Lung (tissue), 12 donors: Measurements from ENCODE around the gene PHF12. TPM values are rescaled to one million over a fixed set of nuclear protein-coding genes. Genes with fewer than 3 reads are reported as not detected.

Experiments used
- ATAC-seq: fragments of 200-7000 bp; cut with Tn5 transposase; one replicate; pipeline ENCODE4 v1.9.1; 2020; ENCODE audit warnings: moderate number of reproducible peaks; ENCODE audit not compliant: insufficient read depth, low FRiP score
- DNase-seq, 3 donors: peaks; one replicate each; pipeline ENCODE4 v3.0.0-alpha.2; 2013 to 2017
- H3K27ac ChIP-seq, 2 donors: one replicate each; pipeline ENCODE4 v1.5.1; 2013; ENCODE audit warnings: mild to moderate bottlenecking in 2 of 2, moderate library complexity in 2 of 2, control low read depth in 1 of 2, inconsistent platforms in 1 of 2, low read depth in 1 of 2, low read length in 1 of 2
- H3K27me3 ChIP-seq, 3 donors: one replicate each; pipeline ENCODE4 v1.5.1; 2013; ENCODE audit warnings: low read length in 2 of 3; ENCODE audit not compliant: control insufficient read depth in 3 of 3, insufficient read depth in 3 of 3
- H3K36me3 ChIP-seq, 4 donors: one replicate each; pipeline ENCODE4 v1.5.1; 2013; ENCODE audit warnings: low read length in 4 of 4, mild to moderate bottlenecking in 1 of 4, moderate library complexity in 1 of 4; ENCODE audit not compliant: control insufficient read depth in 4 of 4, insufficient read depth in 4 of 4
- H3K4me1 ChIP-seq, 5 donors: one replicate each; pipeline ENCODE4 v1.5.1; 2013; ENCODE audit warnings: low read length in 5 of 5, mild to moderate bottlenecking in 2 of 5, moderate library complexity in 1 of 5; ENCODE audit not compliant: control insufficient read depth in 5 of 5, insufficient read depth in 5 of 5
- H3K4me3 ChIP-seq: one replicate; pipeline ENCODE4 v1.5.1; 2013; ENCODE audit warnings: mild to moderate bottlenecking, control low read depth, moderate library complexity
- H3K9ac ChIP-seq, 2 donors: one replicate each; pipeline ENCODE4 v1.5.1; 2013; ENCODE audit warnings: low read length in 2 of 2, control low read depth in 1 of 2; ENCODE audit not compliant: insufficient read depth in 1 of 2
- H3K9me3 ChIP-seq, 4 donors: one replicate each; pipeline ENCODE4 v1.5.1; 2013; ENCODE audit warnings: low read length in 3 of 4, mild to moderate bottlenecking in 1 of 4, moderate library complexity in 1 of 4; ENCODE audit not compliant: control insufficient read depth in 4 of 4, insufficient read depth in 3 of 4
- WGBS, 2 donors: extraction: QIAGEN DNeasy Blood & Tissue Kit; methylation state at CpG; one replicate each; pipeline ENCODE4 v1.1.7; 2013; 5-methylcytosine and 5-hydroxymethylcytosine counted together
- polyA plus RNA-seq, 2 donors: library from polyadenylated mRNA; stranded (reverse); fragments of 200-250 nt; gene quantifications; one replicate each; pipeline ENCODE4 v1.2.1, GENCODE V29; 2013
- total RNA-seq, 2 donors: library from RNA; depleted of rRNA in 1 of 2; stranded (reverse); fragments of >200 nt in 1 of 2; gene quantifications; one replicate each; pipeline ENCODE4 v1.2.1, GENCODE V29; 2014 to 2021
- TF ChIP-seq, protein P1 (sequence below): IDR thresholded peaks from 2 replicates; pipeline ENCODE4 v1.5.1; 2012; ENCODE audit warnings: mild to moderate bottlenecking; ENCODE audit errors: control extremely low read depth, extremely low read depth
- donor health status: control.
- donor health status: control.
- donor health status: Bipolar disorder and iron deficiency.
- donor health status: healthy.
- donor health status: DM: yes; HTN: yes; CAD: no.

Gene PHF12
- total and polyA plus RNA-seq, 4 donors, result 12.6 to 59.1 (median 37.3) TPM

GRCh38 chr17:28882154-28882895 is 69.0 kb downstream of the PHF12 start:
- H3K27ac ChIP-seq, result no peak overlapping the region
- ATAC-seq (no peak), DNase-seq (no peak)
- H3K4me3 ChIP-seq, result no peak overlapping the region
- H3K9ac ChIP-seq, result no peak overlapping the region
- WGBS, 2 donors, result 94 to 96% methylated on average over 18 of the region's 18 CpGs
- H3K9me3 ChIP-seq, result no peaks in the 10 kb centered on the region
- H3K36me3 ChIP-seq, result peaks cover 2 to 78% (median 34%) of the 10 kb centered on the region in 4 donors
- H3K27me3 ChIP-seq, result no peaks in the 10 kb centered on the region
- TF ChIP-seq, protein P1, sequence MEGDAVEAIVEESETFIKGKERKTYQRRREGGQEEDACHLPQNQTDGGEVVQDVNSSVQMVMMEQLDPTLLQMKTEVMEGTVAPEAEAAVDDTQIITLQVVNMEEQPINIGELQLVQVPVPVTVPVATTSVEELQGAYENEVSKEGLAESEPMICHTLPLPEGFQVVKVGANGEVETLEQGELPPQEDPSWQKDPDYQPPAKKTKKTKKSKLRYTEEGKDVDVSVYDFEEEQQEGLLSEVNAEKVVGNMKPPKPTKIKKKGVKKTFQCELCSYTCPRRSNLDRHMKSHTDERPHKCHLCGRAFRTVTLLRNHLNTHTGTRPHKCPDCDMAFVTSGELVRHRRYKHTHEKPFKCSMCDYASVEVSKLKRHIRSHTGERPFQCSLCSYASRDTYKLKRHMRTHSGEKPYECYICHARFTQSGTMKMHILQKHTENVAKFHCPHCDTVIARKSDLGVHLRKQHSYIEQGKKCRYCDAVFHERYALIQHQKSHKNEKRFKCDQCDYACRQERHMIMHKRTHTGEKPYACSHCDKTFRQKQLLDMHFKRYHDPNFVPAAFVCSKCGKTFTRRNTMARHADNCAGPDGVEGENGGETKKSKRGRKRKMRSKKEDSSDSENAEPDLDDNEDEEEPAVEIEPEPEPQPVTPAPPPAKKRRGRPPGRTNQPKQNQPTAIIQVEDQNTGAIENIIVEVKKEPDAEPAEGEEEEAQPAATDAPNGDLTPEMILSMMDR, result no peak
- H3K4me1 ChIP-seq, result no peaks in the 10 kb centered on the region

DNA sequence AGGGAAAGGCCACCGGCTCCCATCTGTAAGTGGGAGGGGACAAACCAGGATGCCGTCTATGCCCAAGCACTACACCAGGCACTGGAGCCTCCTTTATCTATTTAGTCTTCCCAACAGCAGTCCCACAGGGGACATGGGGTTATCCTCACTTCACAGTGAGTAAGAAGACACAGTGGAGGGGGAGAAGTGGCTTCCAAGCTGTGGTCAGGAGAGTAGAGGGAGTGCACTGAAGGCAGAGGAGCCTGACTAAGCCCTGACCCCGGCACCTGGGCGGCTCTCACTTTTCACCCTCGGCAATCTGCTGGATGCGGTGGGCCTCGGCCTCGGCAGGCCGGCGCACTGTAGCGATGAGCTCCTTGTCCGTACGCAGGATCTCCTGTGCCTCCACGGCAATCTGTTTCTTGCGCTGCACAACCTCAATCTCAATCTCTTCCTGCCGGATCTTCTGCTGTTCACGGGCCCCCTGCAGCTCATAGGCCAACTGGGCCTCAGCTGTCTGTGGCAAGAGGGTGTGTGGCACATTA is 69.7 kb downstream of the PHF12 start:
- H3K27me3 ChIP-seq, result no peaks in the 10 kb centered on the region
- H3K9me3 ChIP-seq, result no peaks in the 10 kb centered on the region
- H3K27ac ChIP-seq, result no peak overlapping the region
- H3K4me3 ChIP-seq, result no peak overlapping the region
- WGBS, 2 donors, result 96 to 98% methylated on average over 17 of the region's 17 CpGs
- peaks cover 2 to 73% (median 34%) of the 10 kb centered on the region in 4 donors for H3K36me3 ChIP-seq
- TF ChIP-seq, protein P1, result no peak
- no peak overlapping the region for H3K9ac ChIP-seq
- H3K4me1 ChIP-seq, result no peaks in the 10 kb centered on the region
- DNase-seq (no peak), ATAC-seq (no peak)

DNA sequence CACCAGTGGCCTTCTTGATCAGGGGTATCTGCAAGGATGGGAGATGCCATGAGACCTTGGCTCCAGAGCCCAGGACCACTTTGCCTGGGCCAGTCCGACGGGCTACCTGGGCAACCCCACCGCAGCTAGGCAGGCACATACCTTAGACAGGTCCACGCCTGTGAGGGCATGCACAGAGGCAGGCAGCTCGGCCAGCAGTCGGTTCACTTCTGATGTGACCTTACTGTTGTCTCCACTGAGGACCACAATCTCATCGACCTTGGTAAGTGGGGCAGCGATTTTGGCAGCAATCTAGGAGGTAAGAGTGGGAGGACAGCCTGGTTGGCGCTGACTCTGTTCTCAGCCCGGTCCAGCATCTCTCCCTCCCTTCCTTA is 70.8 kb downstream of the PHF12 start:
- no peak for ATAC-seq
- Histone ChIP-seq H3K27ac (no peak overlapping the region), H3K36me3 (peaks cover 2 to 65% (median 34%) of the 10 kb centered on the region in 4 donors), H3K4me1 (no peaks in the 10 kb centered on the region), H3K9ac (no peak overlapping the region), H3K4me3 (no peak overlapping the region), H3K9me3 (no peaks in the 10 kb centered on the region), H3K27me3 (no peaks in the 10 kb centered on the region)
- no peak for DNase-seq
- 92 to 94% methylated on average over 10 of the region's 10 CpGs for WGBS, 2 donors
- TF ChIP-seq, protein P1, result no peak
